SKM-1 treated with dmso at 0.1 percent for 144 hours (cell line): ENCODE measurements around the gene GABRP.
"Not testable (repeated sequence)": the region's sequence is repeated elsewhere in the genome, so short reads cannot be mapped to it uniquely, and the experiment has no call there.

Source experiments
- DNase-seq: peaks from one replicate; lab custom pipeline; 2025; ENCODE audit not compliant: unreplicated experiment; lab: John Stamatoyannopoulos, UW

GABRP gene

DNA sequence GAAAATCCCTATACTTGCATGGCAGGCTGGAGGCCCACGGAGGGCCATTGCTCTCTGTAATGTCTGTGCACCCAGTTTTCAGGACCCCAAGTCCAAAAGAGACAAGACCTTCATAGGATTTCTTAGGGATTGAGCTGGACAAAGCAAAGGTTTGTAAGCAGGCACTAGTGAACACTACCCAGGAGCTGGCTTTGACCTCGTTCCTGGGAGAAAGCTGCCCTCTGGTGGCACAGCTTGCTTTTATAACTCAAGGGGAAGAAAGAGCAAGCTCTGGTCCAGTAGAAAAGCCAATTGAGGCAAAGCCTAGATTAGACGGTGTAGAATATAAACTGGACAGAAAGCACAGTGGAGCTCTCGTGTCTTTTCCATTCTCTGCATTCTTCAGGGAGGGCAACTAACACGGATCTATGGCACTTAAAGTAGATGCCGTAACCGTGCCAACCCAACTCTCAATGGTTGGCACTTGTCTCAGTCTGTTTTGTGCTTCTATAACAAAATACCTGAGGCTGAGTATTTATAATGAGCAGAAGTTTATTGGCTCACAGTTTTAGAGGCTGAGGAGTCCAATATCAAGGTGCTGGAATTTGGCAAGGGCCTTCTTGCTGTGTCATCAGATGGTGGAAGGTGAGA, 7.9 kb downstream of the GABRP start:
- peak; percentile 27 for DNase-seq

- DNase-seq, result no peak
These were observed 9.4 kb downstream of the GABRP start for GRCh38 chr5:170792878-170793277.

DNA sequence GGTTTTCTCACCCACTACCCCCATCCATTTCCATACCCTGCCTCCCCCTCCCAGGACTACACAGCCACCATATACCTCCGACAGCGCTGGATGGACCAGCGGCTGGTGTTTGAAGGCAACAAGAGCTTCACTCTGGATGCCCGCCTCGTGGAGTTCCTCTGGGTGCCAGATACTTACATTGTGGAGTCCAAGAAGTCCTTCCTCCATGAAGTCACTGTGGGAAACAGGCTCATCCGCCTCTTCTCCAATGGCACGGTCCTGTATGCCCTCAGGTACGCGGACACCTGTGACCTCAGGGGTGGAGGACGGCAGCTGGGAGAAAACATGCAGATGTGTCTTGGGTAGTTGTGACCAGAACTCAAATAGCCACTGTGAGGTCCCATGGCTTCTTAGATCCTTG, 11.6 kb downstream of the GABRP start:
- DNase-seq, result no peak

DNA sequence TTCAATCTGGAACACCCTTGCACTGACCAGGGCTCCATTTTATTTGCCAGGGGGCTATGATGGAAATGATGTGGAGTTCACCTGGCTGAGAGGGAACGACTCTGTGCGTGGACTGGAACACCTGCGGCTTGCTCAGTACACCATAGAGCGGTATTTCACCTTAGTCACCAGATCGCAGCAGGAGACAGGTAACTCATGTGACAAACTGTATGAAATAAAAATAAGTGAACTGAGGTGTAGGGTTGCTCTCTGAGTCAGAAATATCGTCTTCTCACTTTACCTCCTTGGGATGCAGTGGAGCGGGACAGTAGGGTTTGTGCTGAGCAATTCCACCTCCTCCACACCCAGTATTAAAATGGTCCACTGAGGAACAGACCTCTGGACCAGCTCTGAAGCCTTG, 22.1 kb downstream of the GABRP start:
- no peak for DNase-seq

GRCh38 chr5:170809551-170809950, 26.0 kb downstream of the GABRP start:
- no peak for DNase-seq

DNA sequence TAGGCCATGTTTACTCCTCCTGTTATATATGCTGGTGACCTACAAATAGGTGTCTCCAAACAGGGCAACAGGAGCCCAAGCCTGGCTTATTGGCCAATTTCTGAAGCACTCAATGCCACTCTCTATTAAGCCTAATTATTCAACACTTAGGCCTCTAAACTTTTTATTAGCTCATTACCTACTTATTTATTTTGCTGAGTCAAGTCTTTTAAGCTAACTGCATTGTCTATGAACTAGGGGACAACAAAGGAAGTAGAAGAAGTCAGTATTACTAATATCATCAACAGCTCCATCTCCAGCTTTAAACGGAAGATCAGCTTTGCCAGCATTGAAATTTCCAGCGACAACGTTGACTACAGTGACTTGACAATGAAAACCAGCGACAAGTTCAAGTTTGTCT, 28.2 kb downstream of the GABRP start:
- no peak for DNase-seq

DNA sequence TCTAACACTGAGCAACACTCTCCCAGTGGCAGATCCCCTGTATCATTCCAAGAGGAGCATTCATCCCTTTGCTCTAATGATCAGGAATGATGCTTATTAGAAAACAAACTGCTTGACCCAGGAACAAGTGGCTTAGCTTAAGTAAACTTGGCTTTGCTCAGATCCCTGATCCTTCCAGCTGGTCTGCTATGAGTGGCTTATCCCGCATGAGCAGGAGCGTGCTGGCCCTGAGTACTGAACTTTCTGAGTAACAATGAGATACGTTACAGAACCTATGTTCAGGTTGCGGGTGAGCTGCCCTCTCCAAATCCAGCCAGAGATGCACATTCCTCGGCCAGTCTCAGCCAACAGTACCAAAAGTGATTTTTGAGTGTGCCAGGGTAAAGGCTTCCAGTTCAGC, 29.7 kb downstream of the GABRP start:
- no peak for DNase-seq

DNA sequence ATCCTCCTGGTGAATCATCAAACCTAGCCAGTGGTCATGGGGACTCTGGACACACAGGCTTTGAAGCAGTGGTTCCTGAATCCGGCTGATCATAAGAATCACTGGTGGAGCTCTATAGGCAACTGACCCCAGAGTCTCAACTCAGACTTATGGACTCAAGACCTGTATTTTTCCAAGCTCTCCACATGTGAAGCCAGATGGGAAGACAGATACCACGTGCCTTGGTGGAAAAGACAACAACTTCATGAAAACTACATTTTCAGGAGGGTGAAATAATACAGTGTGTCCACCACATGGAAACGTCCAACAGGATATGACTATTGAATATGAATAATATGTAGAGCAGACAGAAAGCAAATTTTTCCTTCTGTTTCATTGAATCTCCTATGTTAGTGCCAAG, 33.7 kb downstream of the GABRP start:
- no peak for DNase-seq

DNA sequence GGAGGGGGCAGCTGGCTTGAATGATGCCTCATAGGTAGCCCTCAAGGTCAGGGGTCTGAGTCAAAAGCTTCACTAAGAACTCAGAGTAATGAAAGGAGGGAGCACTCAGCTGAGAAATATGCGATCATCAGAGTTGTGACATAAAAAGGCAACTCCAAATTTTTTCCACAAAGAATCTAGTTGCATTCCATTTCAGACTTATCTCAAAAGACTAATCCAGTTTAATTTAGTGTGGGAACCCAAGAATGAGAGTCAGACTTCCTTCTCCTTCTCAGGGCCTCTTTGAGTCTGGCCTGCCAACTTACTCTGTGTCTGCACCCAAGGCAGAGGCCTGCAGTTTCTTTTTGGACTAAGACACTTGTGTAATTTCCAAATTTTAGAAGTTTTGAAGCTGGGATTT, 34.7 kb downstream of the GABRP start:
- DNase-seq, result no peak

DNA sequence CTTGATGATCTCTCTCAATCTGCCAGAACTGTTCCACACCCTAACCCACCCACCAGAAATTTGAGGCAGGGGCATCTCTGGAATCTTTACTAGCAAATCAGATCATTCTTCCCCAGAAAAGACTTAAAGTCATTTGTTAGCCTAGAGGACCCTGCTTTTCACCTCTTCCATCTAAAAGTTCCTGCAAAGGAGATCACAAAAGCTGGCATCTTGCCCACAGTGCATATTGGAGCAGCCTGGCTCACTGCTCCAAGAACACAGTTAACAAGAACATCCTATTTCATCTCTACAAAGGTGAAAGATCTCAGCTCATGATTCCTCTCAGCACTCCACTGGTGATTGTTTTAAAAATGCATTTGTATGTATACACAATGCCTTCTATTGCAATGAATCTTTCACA, 36.3 kb downstream of the GABRP start:
- DNase-seq, result no peak

- no peak for DNase-seq
These were observed 37.8 kb downstream of the GABRP start for GRCh38 chr5:170821257-170821800.

DNA sequence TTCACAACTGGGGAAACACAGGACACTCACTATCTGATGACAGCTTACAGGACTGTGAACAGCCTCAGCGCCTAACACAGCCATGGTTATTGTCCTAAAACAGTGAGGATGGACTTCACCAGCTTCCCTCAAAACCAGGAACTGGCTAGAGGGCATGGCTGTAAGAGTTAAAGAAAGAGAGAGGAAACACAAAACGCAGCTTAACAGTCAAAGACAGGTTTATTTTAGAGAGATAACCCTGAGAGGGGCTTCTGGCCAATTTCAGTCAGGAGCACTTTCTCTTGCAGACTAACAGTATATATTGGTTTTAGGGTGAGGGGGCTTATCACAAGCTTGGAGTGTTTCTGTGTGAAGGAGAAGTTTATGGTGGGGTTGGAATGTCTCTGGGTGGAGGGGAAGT, 42.6 kb downstream of the GABRP start:
- DNase-seq, result no peak

GRCh38 chr5:170832241-170832640, 48.7 kb downstream of the GABRP start:
- DNase-seq, result no peak

- DNase-seq, result not testable (repeated sequence)
These were observed 50.5 kb downstream of the GABRP start for GRCh38 chr5:170833981-170834380.

DNA sequence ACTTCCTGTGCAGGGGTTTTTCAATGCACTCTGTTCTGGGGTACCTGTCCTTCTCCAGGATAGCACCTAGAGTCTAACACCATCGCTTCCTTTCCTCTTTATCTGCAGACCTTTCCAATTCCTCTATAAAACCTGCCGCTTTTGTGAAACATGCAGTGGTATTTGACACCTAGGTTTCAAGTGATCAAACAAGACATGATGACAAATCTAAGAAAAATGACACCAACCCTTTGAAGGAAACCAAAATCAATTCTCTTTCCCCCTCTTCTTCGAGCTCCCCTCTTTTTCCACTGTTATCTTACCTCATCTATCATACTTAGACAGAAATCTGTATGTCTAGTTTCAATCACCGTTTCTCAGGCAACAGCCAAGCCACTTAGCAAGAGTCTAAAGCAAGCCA, 52.7 kb downstream of the GABRP start:
- DNase-seq, result no peak

- DNase-seq, result no peak
These were observed 60.3 kb downstream of the GABRP start for GRCh38 chr5:170843870-170844269.

DNA sequence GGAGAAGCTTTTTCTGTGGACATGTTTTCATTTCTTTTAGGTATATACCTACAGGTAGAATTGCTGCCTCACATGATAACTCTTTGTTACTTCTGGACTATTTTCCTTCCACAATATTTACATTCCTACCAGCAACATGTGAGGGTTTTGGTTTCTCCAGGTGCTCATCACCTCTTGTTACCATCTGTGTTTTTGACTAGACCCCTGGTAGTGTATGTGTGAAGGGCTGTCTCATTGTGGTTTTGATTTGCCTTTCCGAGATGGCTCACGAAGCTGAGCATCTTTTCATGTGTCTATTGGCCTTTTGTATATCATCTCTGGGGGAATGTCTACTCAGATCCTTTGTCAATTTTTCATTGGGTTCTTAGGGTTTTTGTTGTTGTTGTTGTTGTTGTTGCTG, 61.1 kb downstream of the GABRP start:
- no peak for DNase-seq

GRCh38 chr5:170846416-170846815, 62.9 kb downstream of the GABRP start:
- no peak for DNase-seq

DNA sequence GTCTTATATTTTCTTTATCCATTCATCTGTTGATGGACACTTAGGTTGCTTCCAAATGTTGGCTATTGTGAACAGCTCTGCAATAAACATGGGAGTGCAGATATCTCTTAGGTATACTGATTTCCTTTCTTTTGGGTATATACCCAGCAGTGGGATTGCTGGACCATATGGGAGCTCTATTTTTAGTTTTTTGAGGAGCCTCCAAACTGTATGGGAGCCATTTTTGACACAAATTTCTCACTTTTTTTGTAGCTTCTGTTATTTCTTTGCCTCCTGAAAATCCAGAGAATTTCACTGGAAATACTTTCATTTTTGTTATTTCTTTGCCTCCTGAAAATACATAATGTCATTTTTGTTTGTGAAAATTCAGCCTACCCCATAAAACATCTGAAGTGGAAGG, 63.3 kb downstream of the GABRP start:
- no peak for DNase-seq

DNA sequence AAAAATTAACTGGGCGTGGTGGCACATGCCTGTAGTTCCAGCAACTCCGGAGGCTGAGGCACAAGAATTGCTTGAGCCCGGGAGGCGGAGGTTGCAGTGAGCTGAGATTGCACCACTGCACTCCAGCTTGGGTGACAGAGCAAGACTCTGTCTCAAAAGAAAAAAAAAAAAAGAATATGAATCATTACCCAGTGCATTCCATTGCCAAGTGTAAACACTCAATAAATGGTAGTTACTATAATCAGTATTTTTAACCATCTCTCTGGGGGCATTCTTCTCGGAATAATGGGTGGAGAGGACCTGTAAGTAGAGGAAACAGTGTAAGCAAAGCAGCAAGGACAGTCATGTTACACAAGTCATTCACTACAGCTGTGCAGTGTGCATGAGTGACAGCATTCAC, 64.5 kb downstream of the GABRP start:
- no peak for DNase-seq

DNA sequence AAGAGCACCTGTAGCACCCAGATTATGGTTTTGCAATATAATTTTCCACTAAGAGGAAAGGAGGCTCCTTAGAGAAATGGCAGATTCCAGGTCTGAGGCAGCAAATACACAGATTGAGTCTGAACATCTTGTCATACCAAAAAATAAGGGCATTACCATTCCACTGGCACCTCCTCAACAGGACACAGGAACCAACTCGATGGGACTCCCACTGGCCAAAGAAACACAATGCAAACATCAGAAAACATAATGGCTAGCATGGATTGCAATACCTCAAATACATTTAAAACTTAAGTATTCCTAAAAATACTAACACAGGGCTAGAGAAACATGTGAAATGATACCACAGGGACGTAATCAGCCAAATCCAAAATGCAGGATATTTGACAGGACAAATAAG, 65.8 kb downstream of the GABRP start:
- no peak for DNase-seq

DNA sequence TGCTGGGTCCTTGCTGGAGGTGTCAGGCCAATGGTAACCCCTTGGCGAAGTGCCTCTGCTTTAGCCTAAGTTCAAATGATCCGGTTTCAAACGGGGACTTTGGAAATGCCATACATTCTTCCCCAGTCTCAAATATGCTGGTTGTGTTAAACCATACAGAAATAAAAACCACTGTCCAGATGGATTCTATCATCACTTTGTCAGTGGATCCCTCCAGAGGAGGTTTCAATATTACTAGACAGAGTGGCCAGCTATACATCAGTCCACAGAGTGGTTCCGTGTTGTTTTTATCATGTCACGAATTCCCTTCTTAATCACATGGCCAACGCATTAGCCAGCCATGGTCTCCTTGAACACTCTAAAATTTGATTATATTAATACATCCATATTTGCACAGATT, 71.0 kb downstream of the GABRP start:
- no peak for DNase-seq

DNA sequence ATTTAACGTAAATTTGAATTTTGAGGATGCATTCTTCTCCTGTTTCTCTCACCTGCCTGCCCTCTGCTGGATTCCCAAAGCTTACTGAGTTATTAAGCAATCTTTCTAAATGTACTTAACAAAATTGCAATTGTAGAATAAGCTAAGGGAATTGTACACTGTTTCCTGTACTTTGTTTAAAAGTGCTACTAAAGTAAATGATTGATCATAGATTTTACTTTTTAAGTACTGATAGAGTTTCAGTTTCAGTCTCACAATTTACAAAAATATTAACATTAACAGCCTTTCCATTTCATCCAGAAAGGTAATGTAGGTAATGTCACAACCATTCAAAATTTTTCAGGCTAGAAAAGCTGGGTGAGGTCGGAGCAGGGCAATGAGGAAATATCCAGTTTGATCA, 73.5 kb downstream of the GABRP start:
- DNase-seq, result no peak
